Subcutaneous adipose tissue (tissue), 4 donors: ENCODE data around the gene CSMD2. TPM values are rescaled to one million over a fixed set of nuclear protein-coding genes. Genes with fewer than 3 reads are reported as not detected.

Experiments used
- total RNA-seq, 4 donors: library from RNA; depleted of rRNA; stranded (reverse); fragments of >200 nt; gene quantifications; one replicate each; pipeline ENCODE4 v1.1.0, GENCODE V29; 2016
- TF ChIP-seq, protein P1 (sequence below): fragments of 450-650 bp; IDR thresholded peaks from one replicate; pipeline ENCODE4 v1.5.1; 2016; ENCODE audit warnings: low read depth, mild to moderate bottlenecking, control low read depth, antibody characterized with exemption, moderate library complexity

CSMD2 gene
- total RNA-seq, 4 donors from 2014 or later: 0.38 to 4.4 (median 1.00) TPM

DNA sequence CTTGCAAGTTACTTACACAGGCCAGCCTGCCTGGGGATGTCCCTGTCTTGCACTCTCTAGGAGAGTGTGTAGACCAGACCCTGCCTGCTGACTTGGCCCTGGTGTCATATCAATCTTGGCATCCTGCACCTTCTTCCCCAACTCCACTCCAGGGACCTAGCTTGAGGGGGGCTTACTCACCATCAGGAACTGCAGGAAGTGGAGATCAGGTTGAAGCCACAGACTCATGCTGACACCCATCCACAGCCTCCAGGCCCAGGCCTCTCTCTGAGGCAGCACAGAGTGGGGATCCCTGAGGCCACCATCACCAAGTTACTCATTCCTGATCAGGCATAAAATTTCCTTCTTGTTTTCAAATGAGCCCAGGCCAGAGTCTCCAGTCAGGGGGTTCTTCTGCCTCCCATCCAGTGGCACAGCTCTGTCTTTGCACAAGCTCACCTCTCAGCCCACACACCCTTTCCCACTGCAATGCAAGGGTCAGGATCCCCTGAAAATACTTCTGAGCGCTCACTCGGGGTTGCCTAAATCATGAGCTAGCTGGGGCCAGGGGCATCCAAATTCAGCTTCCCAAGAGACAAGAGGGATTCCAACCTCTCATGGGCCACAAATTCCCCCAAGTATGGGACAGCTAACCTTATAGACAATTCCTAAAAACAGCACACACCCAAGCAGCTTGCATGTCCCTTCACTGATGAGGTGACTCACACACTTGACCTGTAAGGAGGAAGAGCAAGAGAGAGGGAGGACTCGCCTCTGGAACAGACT lies 33.5 kb downstream of the CSMD2 start:
- TF ChIP-seq, protein P1, sequence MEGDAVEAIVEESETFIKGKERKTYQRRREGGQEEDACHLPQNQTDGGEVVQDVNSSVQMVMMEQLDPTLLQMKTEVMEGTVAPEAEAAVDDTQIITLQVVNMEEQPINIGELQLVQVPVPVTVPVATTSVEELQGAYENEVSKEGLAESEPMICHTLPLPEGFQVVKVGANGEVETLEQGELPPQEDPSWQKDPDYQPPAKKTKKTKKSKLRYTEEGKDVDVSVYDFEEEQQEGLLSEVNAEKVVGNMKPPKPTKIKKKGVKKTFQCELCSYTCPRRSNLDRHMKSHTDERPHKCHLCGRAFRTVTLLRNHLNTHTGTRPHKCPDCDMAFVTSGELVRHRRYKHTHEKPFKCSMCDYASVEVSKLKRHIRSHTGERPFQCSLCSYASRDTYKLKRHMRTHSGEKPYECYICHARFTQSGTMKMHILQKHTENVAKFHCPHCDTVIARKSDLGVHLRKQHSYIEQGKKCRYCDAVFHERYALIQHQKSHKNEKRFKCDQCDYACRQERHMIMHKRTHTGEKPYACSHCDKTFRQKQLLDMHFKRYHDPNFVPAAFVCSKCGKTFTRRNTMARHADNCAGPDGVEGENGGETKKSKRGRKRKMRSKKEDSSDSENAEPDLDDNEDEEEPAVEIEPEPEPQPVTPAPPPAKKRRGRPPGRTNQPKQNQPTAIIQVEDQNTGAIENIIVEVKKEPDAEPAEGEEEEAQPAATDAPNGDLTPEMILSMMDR: no peak

DNA sequence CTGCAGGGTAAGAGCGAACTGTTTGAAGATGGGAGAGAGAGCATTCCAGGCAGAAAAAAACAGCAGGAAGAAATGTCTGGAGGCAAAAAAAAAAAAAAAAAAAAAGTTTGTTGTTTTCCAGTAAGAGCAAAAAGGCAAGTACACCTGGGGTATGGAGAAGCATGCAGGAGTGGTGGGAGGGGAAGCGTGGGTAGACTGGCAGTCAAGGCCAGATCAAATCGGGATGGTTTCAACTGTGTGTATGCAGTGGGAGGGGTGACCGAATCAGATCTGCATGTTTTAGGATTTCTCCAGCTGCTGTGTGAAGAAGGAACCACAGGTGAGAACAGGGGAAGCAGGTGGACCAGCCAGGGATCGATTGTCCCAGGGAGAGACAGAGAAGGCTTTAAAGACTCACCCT lies 34.7 kb downstream of the CSMD2 start:
- TF ChIP-seq, protein P1: no peak

DNA sequence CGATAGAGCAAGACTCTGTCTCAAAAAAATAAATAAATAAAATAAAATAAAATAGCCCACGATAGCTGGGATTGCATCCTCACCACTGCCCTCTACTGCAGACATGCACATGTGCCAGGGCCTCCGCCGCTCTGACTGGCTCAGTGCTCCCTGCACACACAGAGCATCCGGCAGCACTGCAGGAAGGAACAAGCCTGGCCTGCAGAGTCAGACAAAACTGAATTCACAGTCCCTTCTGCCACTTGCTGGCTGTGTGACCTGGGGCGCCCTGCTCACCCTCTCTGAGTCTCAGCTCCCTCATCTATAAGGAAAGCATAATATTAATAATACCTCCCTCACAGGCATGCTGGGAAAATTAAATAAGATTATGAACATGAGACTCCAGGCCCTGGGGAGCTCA lies 35.4 kb downstream of the CSMD2 start:
- TF ChIP-seq, protein P1: no peak

DNA sequence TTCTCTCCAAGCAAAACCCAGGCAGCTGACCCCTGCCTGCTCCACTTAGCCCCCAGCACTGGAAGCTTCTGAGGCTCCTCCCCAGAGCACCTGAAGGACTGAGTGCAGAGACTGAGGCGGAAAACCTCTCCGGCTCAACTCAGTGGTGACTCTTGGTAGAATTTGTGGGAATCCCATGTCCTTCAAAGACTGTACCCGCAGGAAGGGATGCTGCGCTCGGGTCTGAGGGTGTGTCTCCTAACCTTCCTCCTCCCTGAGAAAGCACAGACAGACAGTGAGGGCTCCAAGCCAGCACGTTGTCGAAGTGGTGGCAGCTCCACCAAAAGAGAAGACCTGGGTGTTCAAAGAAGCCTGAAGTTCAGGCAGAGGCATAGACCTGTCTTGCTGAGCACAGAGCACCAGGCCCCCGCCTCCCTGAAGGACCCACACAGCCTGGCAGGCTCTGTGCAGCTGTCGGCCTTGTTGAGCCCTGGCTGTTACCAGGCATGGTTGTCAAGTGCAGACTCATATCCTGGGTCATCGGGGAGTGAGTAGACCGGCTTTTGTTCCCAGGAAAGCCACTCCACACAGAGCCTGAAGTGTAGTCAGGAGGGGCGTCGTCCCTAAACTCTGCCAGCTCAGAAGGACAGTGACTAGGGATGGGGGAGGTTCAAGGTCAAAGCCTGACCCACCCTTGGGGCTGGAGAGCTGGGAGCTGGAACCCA lies 36.7 kb downstream of the CSMD2 start:
- TF ChIP-seq, protein P1: no peak

DNA sequence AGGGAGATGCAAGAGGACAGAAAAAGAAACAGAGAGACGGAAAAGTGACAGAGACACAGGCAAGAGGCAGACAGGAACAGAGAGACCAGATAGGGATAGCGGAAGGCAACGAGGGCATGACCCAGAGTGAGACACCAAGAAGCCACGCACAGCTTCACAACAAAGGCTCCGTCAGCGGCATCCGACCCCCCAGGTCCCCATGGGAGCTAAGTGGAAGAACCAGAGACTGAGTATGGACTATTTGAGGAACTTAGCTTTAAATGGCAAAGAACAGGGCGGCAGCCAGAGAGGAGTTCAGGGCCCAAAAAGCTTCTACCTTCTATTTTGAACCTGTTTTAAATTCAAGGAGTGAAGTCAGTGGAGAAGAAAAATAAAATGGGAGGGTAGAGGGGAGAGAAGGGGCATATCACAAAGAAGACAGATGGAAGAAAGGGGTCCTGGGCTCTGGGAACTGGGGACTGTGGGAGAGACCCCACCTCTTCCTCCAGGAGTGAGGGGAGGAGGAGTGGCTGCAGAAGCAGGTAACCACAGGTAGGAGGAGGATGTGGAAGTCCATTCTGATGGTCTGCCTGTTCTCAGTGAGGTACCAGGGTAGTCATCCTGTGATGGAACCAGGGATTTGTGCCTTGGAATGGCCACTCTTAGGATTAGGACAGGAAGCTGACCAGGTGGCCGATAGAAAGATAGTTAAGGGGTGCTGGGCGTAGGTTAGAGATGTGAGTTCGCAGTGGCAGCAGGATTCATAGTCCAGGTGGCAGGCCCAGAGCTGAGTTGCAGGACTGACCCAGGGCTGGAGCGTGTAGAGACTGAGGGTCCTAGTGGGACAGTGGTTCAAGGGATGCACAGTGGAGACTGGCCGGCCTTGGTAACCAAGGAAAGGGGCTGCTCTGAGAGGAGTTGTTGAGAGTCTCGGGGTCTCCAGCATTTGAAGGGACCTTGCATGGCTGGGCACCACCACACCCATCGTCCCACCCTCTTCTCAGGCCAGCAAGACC lies 37.7 kb downstream of the CSMD2 start:
- TF ChIP-seq, protein P1: no peak

DNA sequence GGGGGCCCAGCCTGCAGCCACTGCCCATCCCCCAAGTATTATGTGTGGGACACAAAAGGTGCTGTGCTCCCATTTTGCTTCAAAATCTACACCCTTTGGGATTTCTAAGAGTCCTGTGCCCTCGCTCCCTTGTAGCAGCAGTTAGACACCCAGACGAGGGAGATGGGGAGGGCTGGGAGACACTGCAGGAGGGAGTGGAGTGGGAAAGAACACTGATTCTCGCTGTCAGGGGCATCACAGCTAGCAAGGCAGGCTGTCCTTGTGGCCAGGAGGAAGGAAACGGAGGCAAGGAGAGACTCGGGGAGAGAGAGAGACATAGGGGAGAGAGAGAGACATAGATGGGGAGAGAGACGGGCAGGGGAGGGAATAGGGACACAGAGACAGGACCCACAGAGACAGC lies 38.5 kb downstream of the CSMD2 start:
- TF ChIP-seq, protein P1: no peak
